H9 (cell line): Measurements from ENCODE around the gene ASB4. TPM values are rescaled to one million over a fixed set of nuclear protein-coding genes. Genes with fewer than 3 reads are reported as not detected.

Experiments
- DNase-seq: peaks from one replicate; pipeline ENCODE4 v3.0.0-alpha.2; 2017
- H2AFZ ChIP-seq: one replicate; pipeline ENCODE4 v1.6.1; 2013; ENCODE audit warnings: mild to moderate bottlenecking, low read length, control low read depth, moderate library complexity
- H2AK5ac ChIP-seq: 2 replicates; pipeline ENCODE4 v1.6.1; 2013; ENCODE audit warnings: low read length, control low read depth, mixed read lengths; ENCODE audit not compliant: insufficient read length
- H2BK120ac ChIP-seq: one replicate; pipeline ENCODE4 v1.6.1; 2013; ENCODE audit warnings: low read depth, mild to moderate bottlenecking, low read length, control low read depth, inconsistent platforms; ENCODE audit not compliant: poor library complexity, severe bottlenecking
- H2BK12ac ChIP-seq: 2 replicates; pipeline ENCODE4 v1.6.1; 2013; ENCODE audit warnings: low read length, control low read depth, mixed read lengths, low read depth; ENCODE audit not compliant: insufficient read length
- H2BK15ac ChIP-seq: 2 replicates; pipeline ENCODE4 v1.6.1; 2013; ENCODE audit warnings: low read depth, low read length, control low read depth
- H2BK20ac ChIP-seq: one replicate; pipeline ENCODE4 v1.6.1; 2013; ENCODE audit warnings: low read depth, mild to moderate bottlenecking, low read length, control low read depth, inconsistent platforms; ENCODE audit not compliant: poor library complexity, severe bottlenecking
- H2BK5ac ChIP-seq: 2 replicates; pipeline ENCODE4 v1.6.1; 2013; ENCODE audit warnings: low read length, control low read depth, mixed read lengths; ENCODE audit not compliant: insufficient read length
- H3K14ac ChIP-seq: 2 replicates; pipeline ENCODE4 v1.6.1; 2013; ENCODE audit warnings: low read length, control low read depth; ENCODE audit not compliant: insufficient read depth
- H3K18ac ChIP-seq: 2 replicates; pipeline ENCODE4 v1.6.1; 2013; ENCODE audit warnings: low read depth, mild to moderate bottlenecking, mixed read lengths, low read length, control low read depth; ENCODE audit not compliant: insufficient read length
- H3K23ac ChIP-seq: 2 replicates; pipeline ENCODE4 v1.6.1; 2013; ENCODE audit warnings: low read length, control low read depth, mixed read lengths, low read depth; ENCODE audit not compliant: insufficient read length
- H3K23me2 ChIP-seq: 2 replicates; pipeline ENCODE4 v1.6.1; 2013; ENCODE audit warnings: low read depth, mild to moderate bottlenecking, mixed read lengths, low read length, control low read depth; ENCODE audit not compliant: insufficient read length, poor library complexity, severe bottlenecking
- H3K27ac ChIP-seq: 2 replicates; pipeline ENCODE4 v1.5.1; 2013; ENCODE audit warnings: low read length, control low read depth, mixed read lengths, low read depth; ENCODE audit not compliant: insufficient read length
- H3K27me3 ChIP-seq: 2 replicates; pipeline ENCODE4 v1.6.1; 2013; ENCODE audit warnings: low read length, control low read depth, inconsistent platforms; ENCODE audit not compliant: insufficient read depth
- H3K4ac ChIP-seq: 2 replicates; pipeline ENCODE4 v1.6.1; 2013; ENCODE audit warnings: low read depth, mild to moderate bottlenecking, control low read depth, inconsistent platforms, low read length, moderate library complexity
- H3K4me1 ChIP-seq: 2 replicates; pipeline ENCODE4 v1.6.1; 2013; ENCODE audit warnings: low read length, control low read depth, inconsistent platforms; ENCODE audit not compliant: insufficient read depth
- H3K4me2 ChIP-seq: 2 replicates; pipeline ENCODE4 v1.6.1; 2013; ENCODE audit warnings: low read length, control low read depth, mixed read lengths; ENCODE audit not compliant: insufficient read length, insufficient read depth
- H3K56ac ChIP-seq: 2 replicates; pipeline ENCODE4 v1.6.1; 2013; ENCODE audit warnings: low read depth, mild to moderate bottlenecking, mixed read lengths, low read length, control low read depth; ENCODE audit not compliant: insufficient read length
- H3K79me1 ChIP-seq: 2 replicates; pipeline ENCODE4 v1.6.1; 2013; ENCODE audit warnings: low read depth, mild to moderate bottlenecking, moderate library complexity, low read length, control low read depth, inconsistent platforms; ENCODE audit not compliant: insufficient read depth, poor library complexity, severe bottlenecking
- H3K79me2 ChIP-seq: 2 replicates; pipeline ENCODE4 v1.6.1; 2013; ENCODE audit warnings: low read length, control low read depth, inconsistent platforms; ENCODE audit not compliant: insufficient read depth
- H3K9ac ChIP-seq: 2 replicates; pipeline ENCODE4 v1.6.1; 2013; ENCODE audit warnings: low read length, control low read depth, mixed read lengths; ENCODE audit not compliant: insufficient read length; ENCODE audit errors: extremely low read depth
- H3K9me3 ChIP-seq: one replicate; pipeline ENCODE4 v1.6.1; 2013; ENCODE audit warnings: low read depth, low read length, inconsistent platforms; ENCODE audit not compliant: control insufficient read depth
- H3T11ph ChIP-seq: one replicate; pipeline ENCODE4 v1.6.1; 2013; ENCODE audit warnings: mild to moderate bottlenecking, low read length, control low read depth, inconsistent platforms
- H4K20me1 ChIP-seq: one replicate; pipeline ENCODE4 v1.6.1; 2013; ENCODE audit not compliant: control insufficient read depth, insufficient read length, insufficient read depth
- H4K5ac ChIP-seq: 2 replicates; pipeline ENCODE4 v1.6.1; 2013; ENCODE audit warnings: low read depth, mild to moderate bottlenecking, mixed read lengths, low read length, control low read depth; ENCODE audit not compliant: insufficient read length
- H4K8ac ChIP-seq: replicated peaks from 2 replicates; pipeline ENCODE4 v1.6.1; 2013; ENCODE audit warnings: low read length, control low read depth, mixed read lengths, low read depth; ENCODE audit not compliant: insufficient read length
- H4K91ac ChIP-seq: 2 replicates; pipeline ENCODE4 v1.6.1; 2013; ENCODE audit warnings: low read depth, mild to moderate bottlenecking, moderate library complexity, mixed read lengths, low read length, control low read depth; ENCODE audit not compliant: insufficient read length
- H3K27ac Mint-ChIP-seq, 3 experiments: 2 replicates in 2 of 3; 3 replicates in 1 of 3; pipeline ENCODE4 v1.8.0; 2020 to 2021; ENCODE audit warnings: mixed read lengths in 3 of 3, mild to moderate bottlenecking in 1 of 3, moderate library complexity in 1 of 3
- H3K27me3 Mint-ChIP-seq: 2 replicates; pipeline ENCODE4 v1.8.0; 2021; ENCODE audit warnings: low read depth, mild to moderate bottlenecking, moderate library complexity, mixed read lengths
- H3K36me3 Mint-ChIP-seq, 3 experiments: 2 replicates in 2 of 3; 3 replicates in 1 of 3; pipeline ENCODE4 v1.8.0; 2020 to 2021; ENCODE audit warnings: low read depth in 3 of 3, mixed read lengths in 3 of 3; ENCODE audit not compliant: insufficient read depth in 1 of 3
- H3K4me1 Mint-ChIP-seq, 2 experiments: 2 replicates each; pipeline ENCODE4 v1.8.0; 2020; ENCODE audit warnings: mixed read lengths in 2 of 2
- H3K4me3 Mint-ChIP-seq, 2 experiments: 2 replicates in 1 of 2; 3 replicates in 1 of 2; pipeline ENCODE4 v1.8.0; 2020 to 2021; ENCODE audit warnings: mild to moderate bottlenecking in 2 of 2, mixed read lengths in 2 of 2, moderate library complexity in 1 of 2
- H3K9me3 Mint-ChIP-seq, 2 experiments: 2 replicates in 1 of 2; 3 replicates in 1 of 2; pipeline ENCODE4 v1.8.0; 2020; ENCODE audit warnings: mild to moderate bottlenecking in 2 of 2, mixed read lengths in 2 of 2, moderate library complexity in 1 of 2
- WGBS: extraction: QIAGEN DNeasy Blood & Tissue Kit; methylation state at CpG from one replicate; pipeline ENCODE4 v1.1.7; 2013; ENCODE audit warnings: missing lambda C conversion rate, low lambda C conversion rate, mixed read lengths; ENCODE audit not compliant: insufficient read length; ENCODE audit errors: extremely low coverage; 5-methylcytosine and 5-hydroxymethylcytosine counted together
- total RNA-seq: library from RNA; stranded (reverse); gene quantifications from 2 replicates; pipeline ENCODE4 v1.2.1, GENCODE V29; 2021
- TF ChIP-seq, protein P1 (sequence below): fragments of 200-600 bp; sonication (generic); conservative IDR thresholded peaks from 3 replicates; pipeline ENCODE4 v1.8.0; 2021; ENCODE audit warnings: antibody characterized with exemption, mild to moderate bottlenecking

Gene ASB4
- total RNA-seq, 1 experiment from 2014 or later, result not detected

DNA sequence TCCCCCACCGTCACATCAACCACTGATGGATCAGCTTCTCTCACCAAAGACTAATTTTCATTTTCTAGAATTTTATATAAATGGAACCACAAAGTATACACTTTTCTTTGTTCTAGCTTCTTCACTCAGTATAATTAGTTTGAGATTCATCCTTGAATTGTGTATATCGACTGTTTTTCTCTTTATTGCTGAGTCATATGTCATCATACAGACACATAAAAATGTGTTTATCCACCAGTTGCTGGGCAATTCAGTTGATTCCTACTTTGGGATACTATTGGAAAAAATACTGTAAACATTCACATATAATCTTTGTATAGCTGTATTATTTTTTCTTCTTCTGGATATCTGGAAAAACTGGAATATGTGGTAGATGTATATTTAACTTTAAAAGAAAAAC, 84.0 kb downstream of the ASB4 start:
- Histone ChIP-seq H3K27ac (no peak overlapping the region), H3K79me1 (no peaks in the 10 kb centered on the region), H4K91ac (no peak overlapping the region), H2BK15ac (no peak overlapping the region), H3K4me1 (no peaks in the 10 kb centered on the region), H2BK20ac (no peak overlapping the region), H4K8ac (no peak overlapping the region), H4K5ac (no peak overlapping the region), H3K18ac (no peak overlapping the region), H3K9ac (no peak overlapping the region), H2AK5ac (no peak overlapping the region), H3K4me2 (no peak overlapping the region), H3K4ac (no peak overlapping the region), H3K23me2 (no peaks in the 10 kb centered on the region), H3T11ph (no peak overlapping the region), H3K56ac (no peak overlapping the region), H3K79me2 (no peaks in the 10 kb centered on the region), H3K23ac (no peak overlapping the region), H2BK12ac (no peak overlapping the region), H2BK120ac (no peak overlapping the region), H3K9me3 (no peaks in the 10 kb centered on the region), H2AFZ (no peak overlapping the region), H4K20me1 (no peaks in the 10 kb centered on the region), H3K27me3 (no peaks in the 10 kb centered on the region), H2BK5ac (no peak overlapping the region), H3K14ac (no peak overlapping the region)
- H3K4me1 Mint-ChIP-seq, result no peaks in the 10 kb centered on the region
- H3K27me3 Mint-ChIP-seq, result no peaks in the 10 kb centered on the region; the same call in 1 of the 2 replicates
- 100% methylated on average over 1 of the region's 2 CpGs for WGBS
- H3K9me3 Mint-ChIP-seq, result no peaks in the 10 kb centered on the region; a peak in 2 of 5 replicates
- no peak overlapping the region for H3K27ac Mint-ChIP-seq
- no peak overlapping the region for H3K4me3 Mint-ChIP-seq
- TF ChIP-seq, protein P1, sequence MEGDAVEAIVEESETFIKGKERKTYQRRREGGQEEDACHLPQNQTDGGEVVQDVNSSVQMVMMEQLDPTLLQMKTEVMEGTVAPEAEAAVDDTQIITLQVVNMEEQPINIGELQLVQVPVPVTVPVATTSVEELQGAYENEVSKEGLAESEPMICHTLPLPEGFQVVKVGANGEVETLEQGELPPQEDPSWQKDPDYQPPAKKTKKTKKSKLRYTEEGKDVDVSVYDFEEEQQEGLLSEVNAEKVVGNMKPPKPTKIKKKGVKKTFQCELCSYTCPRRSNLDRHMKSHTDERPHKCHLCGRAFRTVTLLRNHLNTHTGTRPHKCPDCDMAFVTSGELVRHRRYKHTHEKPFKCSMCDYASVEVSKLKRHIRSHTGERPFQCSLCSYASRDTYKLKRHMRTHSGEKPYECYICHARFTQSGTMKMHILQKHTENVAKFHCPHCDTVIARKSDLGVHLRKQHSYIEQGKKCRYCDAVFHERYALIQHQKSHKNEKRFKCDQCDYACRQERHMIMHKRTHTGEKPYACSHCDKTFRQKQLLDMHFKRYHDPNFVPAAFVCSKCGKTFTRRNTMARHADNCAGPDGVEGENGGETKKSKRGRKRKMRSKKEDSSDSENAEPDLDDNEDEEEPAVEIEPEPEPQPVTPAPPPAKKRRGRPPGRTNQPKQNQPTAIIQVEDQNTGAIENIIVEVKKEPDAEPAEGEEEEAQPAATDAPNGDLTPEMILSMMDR, result no peak
- no peaks in the 10 kb centered on the region for H3K36me3 Mint-ChIP-seq
- no peak for DNase-seq
